D721Med (cell line): ENCODE data around the gene GAB2.

Experiments
- DNase-seq: peaks from one replicate; pipeline ENCODE4 v3.0.0; 2011; ENCODE audit warnings: low spot score; ENCODE audit not compliant: insufficient read length
- FAIRE-seq: peaks from 2 replicates; lab custom pipeline; 2011; peaks lifted over from hg19 to GRCh38; lab: Jason Lieb, UNC
- TF ChIP-seq, protein P1 (sequence below): IDR thresholded peaks from 2 replicates; pipeline ENCODE4 v1.5.1; 2012; ENCODE audit warnings: mild to moderate bottlenecking, control low read depth; ENCODE audit not compliant: insufficient read depth; ENCODE audit errors: missing control alignments

The GAB2 gene

DNA sequence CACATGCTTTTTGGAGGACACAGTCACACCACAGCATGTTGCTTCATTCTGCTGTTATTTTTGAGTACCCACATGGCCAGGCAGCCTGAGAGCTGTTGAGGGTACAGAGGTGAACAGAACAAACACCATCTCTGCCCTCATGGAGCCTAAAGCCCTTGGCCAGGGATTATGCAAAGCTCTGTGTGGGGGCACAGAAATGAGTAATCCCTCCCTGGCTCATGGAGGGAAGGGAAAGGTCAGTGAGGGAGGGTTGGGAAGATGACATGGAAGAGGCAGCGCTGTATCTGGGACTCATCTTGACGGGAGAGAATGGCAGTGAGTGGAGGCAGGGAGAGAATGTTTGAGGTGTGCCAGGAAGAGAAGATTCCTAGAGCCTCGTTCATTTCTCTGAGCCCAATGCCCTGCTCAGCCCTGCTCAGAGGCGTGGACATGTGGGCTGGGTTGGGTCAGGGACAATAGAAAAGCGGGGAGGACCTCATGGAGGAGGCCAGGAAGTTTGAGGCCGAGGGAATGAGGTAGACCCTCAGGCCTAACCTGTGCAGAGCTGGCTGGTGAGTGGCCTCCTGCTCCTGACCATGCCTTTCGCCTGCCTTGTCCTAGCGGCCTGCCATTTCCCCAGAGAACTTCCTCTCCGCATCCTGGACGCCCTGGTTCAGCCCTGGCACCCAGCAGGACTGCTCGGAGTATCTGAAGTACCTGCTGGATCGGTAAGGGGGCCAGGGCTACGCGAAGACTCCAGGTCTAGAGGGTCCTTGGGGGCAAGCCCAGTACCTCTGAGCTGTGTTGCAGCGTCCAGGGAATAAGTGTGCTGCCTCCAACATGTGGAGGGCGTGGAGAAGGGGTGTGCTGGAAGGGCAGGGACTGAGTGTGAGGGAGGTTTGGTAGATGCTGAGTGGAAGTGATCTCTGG, 209.1 kb downstream of the GAB2 start:
- DNase-seq (no peak), FAIRE-seq (no peak)
- TF ChIP-seq, protein P1, sequence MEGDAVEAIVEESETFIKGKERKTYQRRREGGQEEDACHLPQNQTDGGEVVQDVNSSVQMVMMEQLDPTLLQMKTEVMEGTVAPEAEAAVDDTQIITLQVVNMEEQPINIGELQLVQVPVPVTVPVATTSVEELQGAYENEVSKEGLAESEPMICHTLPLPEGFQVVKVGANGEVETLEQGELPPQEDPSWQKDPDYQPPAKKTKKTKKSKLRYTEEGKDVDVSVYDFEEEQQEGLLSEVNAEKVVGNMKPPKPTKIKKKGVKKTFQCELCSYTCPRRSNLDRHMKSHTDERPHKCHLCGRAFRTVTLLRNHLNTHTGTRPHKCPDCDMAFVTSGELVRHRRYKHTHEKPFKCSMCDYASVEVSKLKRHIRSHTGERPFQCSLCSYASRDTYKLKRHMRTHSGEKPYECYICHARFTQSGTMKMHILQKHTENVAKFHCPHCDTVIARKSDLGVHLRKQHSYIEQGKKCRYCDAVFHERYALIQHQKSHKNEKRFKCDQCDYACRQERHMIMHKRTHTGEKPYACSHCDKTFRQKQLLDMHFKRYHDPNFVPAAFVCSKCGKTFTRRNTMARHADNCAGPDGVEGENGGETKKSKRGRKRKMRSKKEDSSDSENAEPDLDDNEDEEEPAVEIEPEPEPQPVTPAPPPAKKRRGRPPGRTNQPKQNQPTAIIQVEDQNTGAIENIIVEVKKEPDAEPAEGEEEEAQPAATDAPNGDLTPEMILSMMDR, result no peak

DNA sequence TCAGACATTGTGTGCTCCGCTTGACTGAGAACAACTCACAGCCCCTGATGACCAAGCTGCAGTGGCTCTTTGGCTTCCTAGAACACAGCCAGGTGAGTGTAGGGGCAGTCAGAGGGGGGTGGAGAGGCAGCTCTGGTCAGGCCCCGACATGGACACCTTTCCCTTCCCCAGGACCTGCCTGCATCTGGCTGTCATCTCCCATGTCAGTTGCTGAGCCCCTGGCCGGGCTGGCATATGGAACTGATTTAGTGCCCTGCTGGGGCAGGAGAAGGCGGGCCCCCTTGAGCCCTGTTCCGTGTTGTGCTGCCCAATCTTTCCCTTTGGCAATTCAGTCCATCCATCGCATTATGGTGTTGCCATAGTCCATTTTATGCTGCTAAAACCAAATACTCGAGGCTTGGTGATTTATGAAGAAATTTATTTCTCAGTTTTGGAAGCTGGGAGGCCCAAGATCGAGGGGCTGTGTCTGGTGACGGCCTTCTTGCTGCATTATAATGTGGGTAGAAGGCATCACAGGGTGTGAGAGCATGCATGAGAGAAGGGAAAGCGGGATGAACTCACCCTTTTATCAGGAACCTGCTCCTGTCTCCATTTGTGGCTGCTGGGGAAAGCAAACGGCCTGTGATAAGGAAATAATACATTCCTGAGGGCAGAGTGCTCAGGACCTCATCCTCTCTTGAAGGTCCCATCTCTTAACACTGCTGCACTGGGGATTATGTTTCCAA, 209.9 kb downstream of the GAB2 start:
- DNase-seq (no peak), FAIRE-seq (no peak)
- TF ChIP-seq, protein P1, result no peak

DNA sequence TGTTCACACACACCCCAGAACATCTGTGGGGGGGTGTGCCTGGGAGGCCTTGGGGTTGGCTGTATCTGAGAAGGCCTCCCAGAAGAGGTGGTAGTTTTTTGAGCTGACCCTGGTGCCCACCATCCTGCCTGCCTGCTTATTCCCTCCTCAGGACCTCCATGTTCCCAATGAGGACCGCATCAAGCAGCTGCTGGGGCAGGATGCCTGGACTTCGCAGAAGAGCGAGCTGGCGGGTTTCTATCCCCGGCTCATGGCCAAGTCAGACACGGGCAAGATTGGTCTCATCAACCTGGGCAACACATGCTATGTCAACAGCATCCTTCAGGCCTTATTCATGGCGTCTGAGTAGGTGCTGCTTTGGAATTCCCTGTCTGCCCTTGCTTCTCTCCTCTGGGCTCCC, 211.9 kb downstream of the GAB2 start:
- FAIRE-seq, result no peak

DNA sequence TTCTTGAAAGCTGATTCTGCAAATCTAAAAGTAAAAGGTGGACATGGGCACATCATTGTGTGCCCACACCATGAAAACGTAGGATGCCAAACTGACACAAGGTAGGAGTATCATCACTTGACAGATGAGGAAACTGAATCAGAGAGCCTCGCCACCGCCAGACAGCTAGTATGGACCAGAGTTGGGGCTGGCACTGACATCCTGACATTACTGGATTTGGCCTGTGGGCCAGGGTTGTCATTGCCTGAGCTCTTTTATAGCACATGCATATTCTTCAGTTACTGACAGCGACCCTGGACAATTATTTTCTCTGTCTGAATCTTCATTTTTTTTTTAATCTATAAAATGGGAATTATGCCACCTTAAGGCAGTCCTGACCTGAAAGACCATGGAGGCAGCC, 212.4 kb downstream of the GAB2 start:
- DNase-seq, result no peak
- TF ChIP-seq, protein P1, result no peak
- FAIRE-seq, result no peak

More for the DNA sequence above, 211.9 kb downstream of the GAB2 start:
- TF ChIP-seq, protein P1, result no peak
- no peak for DNase-seq

DNA sequence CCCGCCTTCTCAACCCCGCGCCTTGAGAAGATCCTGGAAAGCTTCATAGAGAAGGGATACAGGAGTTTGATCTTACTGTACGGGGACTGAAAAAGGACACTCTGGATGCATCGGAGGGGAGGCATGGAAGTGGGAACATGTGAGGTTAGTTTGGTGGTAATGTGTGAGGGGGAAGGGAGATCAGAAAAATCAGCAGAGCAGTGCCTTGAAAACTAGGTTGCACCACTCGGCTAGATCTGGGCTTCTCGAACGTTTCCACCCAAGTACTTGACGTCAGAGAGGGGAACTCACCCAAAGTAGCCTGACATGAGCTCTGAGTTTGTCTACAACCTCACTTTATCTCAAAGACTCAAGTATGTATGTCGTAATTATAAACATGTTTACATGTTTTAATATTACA, 214.4 kb downstream of the GAB2 start:
- TF ChIP-seq, protein P1, result no peak
- FAIRE-seq, result no peak
- DNase-seq, result no peak

DNA sequence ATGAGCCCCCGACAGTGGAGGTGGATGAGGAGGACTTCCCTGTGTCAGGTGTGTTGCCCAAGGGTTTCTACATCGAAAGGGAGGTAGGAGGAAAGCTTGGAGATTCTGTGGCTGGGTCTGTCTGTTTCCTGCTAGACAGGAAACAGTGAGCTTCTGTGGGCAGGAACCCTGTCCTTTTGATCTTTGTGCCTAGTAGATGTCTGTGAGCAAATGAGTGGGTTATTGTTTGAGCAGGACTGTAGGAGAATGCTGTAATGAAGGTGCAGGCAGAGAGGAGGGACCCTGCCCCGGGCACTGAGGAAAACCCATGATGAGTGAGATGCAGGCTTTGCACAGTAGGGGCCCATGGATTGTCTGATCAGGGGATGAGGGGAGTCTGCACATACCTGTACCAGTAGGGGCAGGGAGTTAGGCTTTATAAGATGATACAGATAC, 214.9 kb downstream of the GAB2 start:
- FAIRE-seq, result no peak
- DNase-seq, result no peak
- TF ChIP-seq, protein P1, result no peak
